GM12874 (cell line): ENCODE measurements around the gene GSTM1.

Experiments
- CTCF ChIP-seq: IDR thresholded peaks from 2 replicates; pipeline ENCODE4 v1.5.1; 2011; ENCODE audit warnings: low read depth, mild to moderate bottlenecking, control low read depth, low read length, moderate library complexity; ENCODE audit not compliant: insufficient read depth

Gene GSTM1

GRCh38 chr1:109730666-109731065, 43.0 kb downstream of the GSTM1 start:
- TF ChIP-seq CTCF = no peak

- TF ChIP-seq CTCF = no peak
Measured at GRCh38 chr1:109732390-109732881, 44.8 kb downstream of the GSTM1 start.

GRCh38 chr1:109733236-109733870, 45.7 kb downstream of the GSTM1 start:
- TF ChIP-seq CTCF = no peak

DNA sequence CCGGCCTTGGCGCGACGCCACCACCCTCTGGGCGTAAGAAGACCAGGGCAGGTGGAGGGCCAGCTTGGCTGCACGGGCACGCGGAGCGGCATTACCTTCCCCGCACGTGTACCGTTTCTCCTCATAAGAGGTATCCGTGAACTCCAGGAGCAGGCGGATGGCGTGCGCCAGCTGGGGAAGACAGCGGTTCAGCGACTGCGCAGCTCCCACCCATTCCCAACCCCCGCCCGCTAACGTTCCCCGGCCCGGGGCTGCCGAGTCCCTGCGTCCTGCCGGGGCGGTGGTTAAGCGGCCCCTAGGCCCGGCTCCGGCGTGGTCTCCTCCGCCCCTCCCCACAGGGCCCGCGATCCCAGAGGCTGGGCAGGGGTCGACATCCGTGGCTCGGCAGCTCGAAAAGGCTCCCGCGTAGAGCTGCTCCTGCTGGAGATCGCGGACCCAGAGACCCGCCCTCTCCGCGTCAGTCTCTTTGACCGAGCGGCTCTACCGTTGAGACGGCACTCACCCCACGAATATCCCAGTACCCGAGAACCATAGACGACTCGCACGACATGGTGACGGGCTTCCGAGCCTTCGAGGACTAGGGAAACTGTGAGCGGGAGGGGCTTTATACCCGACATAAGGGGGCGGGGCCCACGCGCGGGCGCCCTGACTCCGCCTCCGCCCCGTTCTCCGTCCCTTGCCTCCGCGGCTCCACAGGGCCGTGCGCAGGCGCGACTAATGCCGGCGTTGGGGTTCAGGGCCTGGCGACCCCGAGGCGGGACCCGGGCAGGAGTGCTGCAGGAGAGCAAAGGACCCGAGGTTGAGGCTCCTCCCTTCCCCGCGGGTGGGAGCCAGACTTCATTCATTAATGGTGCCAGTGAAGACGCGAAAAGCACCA, 52.4 kb downstream of the GSTM1 start:
- TF ChIP-seq CTCF = no peak

- TF ChIP-seq CTCF = no peak
Measured at GRCh38 chr1:109740615-109741373, 53.2 kb downstream of the GSTM1 start, which contains the start of gene GSTM3. GSTM3 (minus strand) TSS chr1:109741038; CDS start chr1:109740287, 751 bp downstream.
